Activated T-cell treated with anti-CD3 and anti-CD28 coated beads, Interleukin-2, amount 50 U/mL, for 72 hours (primary cell): Measurements from ENCODE around the gene TAPBP. TPM values are rescaled to one million over a fixed set of nuclear protein-coding genes. Genes with fewer than 3 reads are reported as not detected.

Experiments used
- ATAC-seq, 2 donors: fragments of 150-1000 bp; cut with Tn5 transposase; replicated peaks in 1 of 2; 2 replicates each; pipeline ENCODE4 v1.10.0; 2021; ENCODE audit warnings: moderate library complexity in 2 of 2, mild to moderate bottlenecking in 1 of 2
- DNase-seq, 2 donors: peaks; one replicate each; pipeline ENCODE4 v3.0.0; 2021 to 2022; ENCODE audit warnings: mixed read lengths in 1 of 2
- H3K27ac Mint-ChIP-seq: one replicate; pipeline ENCODE4 v1.8.0; 2022; ENCODE audit warnings: mild to moderate bottlenecking, moderate library complexity, mixed read lengths
- H3K27me3 Mint-ChIP-seq: one replicate; pipeline ENCODE4 v1.8.0; 2022; ENCODE audit warnings: low read depth, mixed read lengths
- H3K36me3 Mint-ChIP-seq, 2 donors: one replicate each; pipeline ENCODE4 v1.8.0; 2022; ENCODE audit warnings: mixed read lengths in 2 of 2, mild to moderate bottlenecking in 1 of 2; ENCODE audit not compliant: insufficient read depth in 2 of 2
- H3K4me1 Mint-ChIP-seq: one replicate; pipeline ENCODE4 v1.8.0; 2022; ENCODE audit warnings: low read depth, mixed read lengths
- H3K4me3 Mint-ChIP-seq, 2 donors: one replicate each; pipeline ENCODE4 v1.8.0; 2022; ENCODE audit warnings: mild to moderate bottlenecking in 2 of 2, mixed read lengths in 2 of 2, moderate library complexity in 2 of 2
- H3K9me3 Mint-ChIP-seq, 2 donors: one replicate each; pipeline ENCODE4 v1.8.0; 2022; ENCODE audit warnings: mixed read lengths in 2 of 2
- total RNA-seq, 2 donors: library from RNA; stranded (reverse); gene quantifications; one replicate each; pipeline ENCODE4 v1.2.3, GENCODE V29; 2022

TAPBP gene
- total RNA-seq, 2 donors from 2014 or later: 180 to 210 TPM

DNA sequence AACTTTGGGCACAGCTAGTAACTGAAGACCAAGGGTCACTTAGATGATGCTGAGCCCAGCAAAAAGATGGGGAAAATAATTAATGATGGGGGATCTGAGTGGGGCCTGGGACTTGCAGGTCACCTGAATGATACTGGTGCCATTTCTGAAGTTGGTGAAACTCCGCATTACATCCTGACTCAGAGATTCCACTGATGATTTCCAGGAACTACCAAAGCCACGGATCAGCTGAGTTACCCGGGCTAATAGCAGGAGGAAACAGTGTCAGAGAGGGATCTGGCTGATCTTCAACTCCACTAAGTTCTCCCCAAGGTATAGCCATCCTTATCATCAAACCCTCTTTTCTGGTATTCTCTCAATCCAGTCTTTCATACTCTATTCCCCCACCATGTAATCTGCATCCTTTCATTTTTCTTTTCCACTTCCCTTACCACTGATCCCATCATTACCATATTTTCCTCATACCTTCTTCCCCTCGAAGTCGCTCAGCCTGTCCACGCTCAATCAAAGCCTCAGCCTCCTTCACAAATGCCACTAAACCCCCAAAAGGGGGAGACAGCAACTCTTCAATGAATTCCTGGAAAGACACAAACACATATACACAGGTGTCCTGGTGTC is 62.4 kb downstream of the TAPBP start:
- DNase-seq (no peak), ATAC-seq (no peak)
- H3K27ac Mint-ChIP-seq: peak overlapping the region; percentile 54
- peaks cover 34% of the 10 kb centered on the region for H3K4me1 Mint-ChIP-seq
- H3K27me3 Mint-ChIP-seq: no peaks in the 10 kb centered on the region
- H3K4me3 Mint-ChIP-seq: peak overlapping the region in 1 of 2 donors; percentile 94
- peaks cover 7 to 18% of the 10 kb centered on the region in 2 donors for H3K36me3 Mint-ChIP-seq
- no peaks in the 10 kb centered on the region for H3K9me3 Mint-ChIP-seq

DNA sequence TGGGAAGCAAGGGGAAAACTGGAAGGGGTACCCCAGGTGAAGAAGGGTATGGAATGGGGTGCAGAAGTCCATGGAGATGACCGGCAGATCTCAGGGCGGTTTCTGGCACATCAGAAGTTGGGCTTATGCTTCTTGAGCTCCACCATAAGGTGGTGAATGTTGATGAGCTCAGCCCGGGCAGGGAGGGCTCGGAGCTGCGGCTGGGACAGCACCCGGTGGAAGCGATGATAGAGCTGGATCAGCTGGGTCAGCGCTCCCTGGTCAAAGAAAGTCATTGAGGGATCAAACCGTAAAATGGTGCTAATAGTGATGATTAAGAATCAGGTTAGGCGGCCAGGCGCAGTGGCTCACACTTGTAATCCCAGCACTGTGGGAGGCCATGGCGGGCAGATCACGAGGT is 63.1 kb downstream of the TAPBP start:
- no peak for ATAC-seq
- peaks cover 7 to 18% of the 10 kb centered on the region in 2 donors for H3K36me3 Mint-ChIP-seq
- H3K4me3 Mint-ChIP-seq: peak overlapping the region; percentile 94 to 95
- DNase-seq: no peak
- H3K27ac Mint-ChIP-seq: peak overlapping the region; percentile 63
- H3K4me1 Mint-ChIP-seq: peaks cover 34% of the 10 kb centered on the region
- H3K27me3 Mint-ChIP-seq: no peaks in the 10 kb centered on the region
- no peaks in the 10 kb centered on the region for H3K9me3 Mint-ChIP-seq

GRCh38 chr6:33249732-33250630 is 63.9 kb downstream of the TAPBP start:
- Mint-ChIP-seq H3K9me3 (no peaks in the 10 kb centered on the region), H3K4me3 (peak overlapping the region; percentile 94 to 95), H3K4me1 (peaks cover 34% of the 10 kb centered on the region), H3K27ac (peak overlapping the region; percentile 63), H3K36me3 (peaks cover 7 to 18% of the 10 kb centered on the region in 2 donors), H3K27me3 (no peaks in the 10 kb centered on the region)
- no peak for ATAC-seq
- DNase-seq: peak; percentile 27 to 51

Other genes starting within 250 kb of the TAPBP start
- gene HLA-DPA1, start 240.4 kb downstream of the TAPBP start, total RNA-seq: 10 to 100 TPM; 11.4 to 25.8 TPM
- gene HLA-DPB1, start 238.1 kb downstream of the TAPBP start, total RNA-seq: 10 to 100 TPM; 12.5 to 20.9 TPM
- 1 to 10 TPM; 2.5 to 3.2 TPM for gene COL11A2, start 121.6 kb downstream of the TAPBP start, total RNA-seq
- gene RXRB, start 113.4 kb downstream of the TAPBP start, total RNA-seq: 10 to 100 TPM; 55.6 to 57.5 TPM
- gene SLC39A7, start 113.2 kb downstream of the TAPBP start, total RNA-seq: 10 to 100 TPM; 56.1 to 58.3 TPM
- 10 to 100 TPM; 35.8 to 36.0 TPM for gene HSD17B8, start 109.4 kb downstream of the TAPBP start, total RNA-seq
- gene RING1, start 105.6 kb downstream of the TAPBP start, total RNA-seq: 10 to 100 TPM; 30.1 to 37.7 TPM
- 10 to 100 TPM; 50.7 to 54.9 TPM for gene VPS52, start 42.2 kb downstream of the TAPBP start, total RNA-seq
- 1,000 to 10,000 TPM; 4,335 to 4,825 TPM for gene RPS18, start 42.0 kb downstream of the TAPBP start, total RNA-seq
- gene B3GALT4, start 37.0 kb downstream of the TAPBP start, total RNA-seq: 10 to 100 TPM; 10.1 to 14.2 TPM
- gene WDR46, start 24.8 kb downstream of the TAPBP start, total RNA-seq: 10 to 100 TPM; 46.6 to 54.0 TPM
- 10 to 100 TPM; 41.9 to 54.6 TPM for gene PFDN6, start 24.5 kb downstream of the TAPBP start, total RNA-seq
- gene RGL2, start 15.1 kb downstream of the TAPBP start, total RNA-seq: 10 to 100 TPM; 34.3 to 43.7 TPM
- 10 to 100 TPM; 14.9 to 16.1 TPM for gene ZBTB22, start 3.7 kb upstream of the TAPBP start, total RNA-seq
- 10 to 100 TPM; 56.5 to 61.3 TPM for gene DAXX, start 8.9 kb upstream of the TAPBP start, total RNA-seq
- gene KIFC1, start 77.7 kb upstream of the TAPBP start, total RNA-seq: 10 to 100 TPM; 91.7 to 96.3 TPM
- 10 to 100 TPM; 65.2 to 77.3 TPM for gene PHF1, start 96.9 kb upstream of the TAPBP start, total RNA-seq
- 100 to 1,000 TPM; 212 to 222 TPM for gene CUTA, start 104.0 kb upstream of the TAPBP start, total RNA-seq
- 10 to 100 TPM; 86.9 to 91.5 TPM for gene SYNGAP1, start 106.0 kb upstream of the TAPBP start, total RNA-seq
- gene ZBTB9, start 140.5 kb upstream of the TAPBP start, total RNA-seq: 10 to 100 TPM; 10.2 to 13.6 TPM